Activated gamma-delta T cell (primary cell): ENCODE results near the gene STX4.

ENCODE experiments used
- DNase-seq: peaks from one replicate; lab custom pipeline; 2025; lab: John Stamatoyannopoulos, UW

The STX4 gene

DNA sequence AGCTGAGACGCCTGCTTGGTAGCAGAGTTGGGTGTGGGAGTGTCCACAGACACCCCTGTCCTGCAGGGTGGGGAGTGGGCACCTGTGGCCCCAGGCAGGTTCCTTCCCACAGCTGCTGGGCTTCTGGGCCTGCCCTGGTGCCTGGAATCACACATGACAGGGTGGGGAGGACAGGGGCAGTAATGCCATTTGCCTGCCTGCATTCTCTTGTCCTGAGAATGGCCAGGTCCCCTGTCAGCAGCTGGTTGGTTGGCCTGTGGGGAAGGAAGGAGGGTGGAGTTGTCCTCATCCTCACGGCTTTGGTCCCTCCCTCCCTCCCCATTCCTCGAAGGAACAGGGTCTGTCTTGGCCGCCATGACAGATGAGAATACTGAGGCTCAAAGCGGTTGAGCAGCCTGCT, 50.2 kb downstream of the STX4 start:
- DNase-seq, result no peak

DNA sequence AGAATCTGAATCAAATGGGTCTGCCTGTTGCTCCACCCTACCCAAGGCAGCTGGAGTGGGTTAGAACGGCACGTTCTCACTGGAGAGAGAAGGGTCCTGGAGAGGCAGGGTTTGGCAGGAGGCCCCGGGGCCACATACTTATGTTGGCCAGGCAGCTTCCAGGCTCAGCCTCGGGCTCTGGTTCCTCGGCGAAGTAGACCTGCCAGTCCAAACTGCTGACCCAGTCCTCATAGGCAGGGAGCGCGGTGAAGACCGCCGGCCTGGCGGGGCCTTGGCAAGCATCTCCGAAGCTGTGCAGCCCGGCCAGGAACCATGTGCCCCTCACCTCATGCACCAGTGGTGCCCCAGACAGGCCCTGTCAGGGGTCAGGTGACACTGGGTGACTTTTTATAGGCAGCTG, 50.6 kb downstream of the STX4 start:
- DNase-seq, result no peak

DNA sequence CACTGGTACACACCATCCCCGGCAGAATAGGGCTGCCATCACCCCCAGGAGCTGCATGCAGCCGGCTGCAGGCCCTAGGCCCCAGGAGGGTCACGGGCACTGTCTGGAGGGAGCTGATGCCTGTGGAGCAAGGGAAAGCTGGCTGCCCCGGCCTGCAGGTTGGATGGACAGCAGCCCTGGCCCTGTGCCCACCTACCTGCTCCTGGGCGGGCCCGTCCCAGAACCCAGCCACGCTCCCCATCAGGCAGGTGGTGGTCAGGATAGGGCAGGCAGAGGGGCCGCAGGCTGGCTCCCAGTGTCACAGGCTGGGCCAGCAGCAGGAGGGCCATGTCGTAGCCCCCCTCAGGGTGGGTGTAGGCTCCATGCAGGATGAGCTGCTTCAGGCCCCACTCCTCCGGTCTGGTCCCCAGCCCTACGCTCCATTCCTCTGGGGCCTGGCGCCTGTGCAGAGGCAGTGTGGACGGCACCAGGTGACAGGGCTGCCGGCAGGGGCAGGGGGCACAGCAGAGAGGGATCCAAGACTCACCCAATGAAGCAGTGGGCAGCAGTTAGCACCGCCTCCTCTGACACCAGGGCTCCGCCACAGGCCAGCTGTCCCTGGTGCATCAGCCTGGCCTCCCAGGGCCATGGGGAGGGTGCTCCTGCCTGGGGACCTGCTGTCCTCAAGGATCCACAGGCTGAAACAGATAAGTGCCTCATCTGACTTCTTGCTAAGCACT, 51.4 kb downstream of the STX4 start:
- DNase-seq, result no peak

DNA sequence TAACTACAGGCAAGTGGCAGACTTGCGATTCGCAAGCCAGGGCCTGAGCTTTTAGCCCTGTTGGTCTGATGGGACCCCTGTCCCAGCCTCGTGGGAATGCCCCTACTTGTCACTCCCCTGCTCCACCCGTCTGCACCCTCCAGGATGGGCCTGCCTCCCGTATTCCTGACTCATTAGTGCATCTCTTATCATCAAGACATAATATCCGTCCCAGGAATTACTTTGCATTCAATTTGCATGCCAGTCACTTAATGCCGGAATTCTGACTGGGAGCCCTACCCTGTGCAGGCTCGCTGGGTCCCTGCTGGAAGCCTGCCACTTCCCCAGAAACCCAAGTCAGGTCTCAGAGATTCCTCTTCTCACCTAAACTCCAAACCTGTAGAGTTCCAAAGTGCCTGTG, 52.1 kb downstream of the STX4 start:
- no peak for DNase-seq

DNA sequence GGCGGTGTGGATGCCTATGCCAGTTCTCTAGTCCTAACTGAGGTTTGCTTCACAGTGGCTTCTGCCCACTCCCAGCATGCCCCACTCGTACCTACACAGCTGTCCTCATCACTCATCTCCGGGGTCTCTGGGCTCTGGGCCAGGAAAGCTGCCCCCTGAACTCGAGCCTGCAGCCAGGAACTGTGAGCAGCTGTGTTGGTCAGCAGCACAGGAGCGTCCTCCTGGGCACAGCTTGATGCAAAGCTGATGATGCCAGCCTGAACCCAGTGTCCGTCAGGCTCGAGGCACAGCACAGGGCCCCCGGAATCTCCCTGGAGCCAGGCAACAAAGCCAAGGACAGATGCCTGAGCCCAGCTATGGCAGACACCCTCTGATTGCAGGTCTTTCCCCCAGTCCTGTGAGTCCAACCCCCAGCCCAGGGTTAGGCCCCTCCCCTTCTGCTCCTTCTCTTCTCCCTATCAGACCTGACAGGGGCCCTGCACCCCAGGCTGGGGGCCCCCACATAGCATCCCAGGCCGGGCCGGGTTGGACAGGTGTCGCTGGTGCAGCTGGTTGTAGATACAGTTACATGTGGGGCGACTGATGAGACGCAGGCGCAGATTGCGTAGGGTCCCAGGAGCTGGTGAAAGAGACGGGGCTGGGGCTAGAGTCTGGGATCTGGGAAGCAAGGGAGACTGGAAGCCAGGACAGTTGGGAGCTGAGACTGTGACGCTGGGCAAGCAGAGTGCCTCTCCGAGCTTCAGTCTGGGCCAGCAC, 52.7 kb downstream of the STX4 start:
- no peak for DNase-seq

DNA sequence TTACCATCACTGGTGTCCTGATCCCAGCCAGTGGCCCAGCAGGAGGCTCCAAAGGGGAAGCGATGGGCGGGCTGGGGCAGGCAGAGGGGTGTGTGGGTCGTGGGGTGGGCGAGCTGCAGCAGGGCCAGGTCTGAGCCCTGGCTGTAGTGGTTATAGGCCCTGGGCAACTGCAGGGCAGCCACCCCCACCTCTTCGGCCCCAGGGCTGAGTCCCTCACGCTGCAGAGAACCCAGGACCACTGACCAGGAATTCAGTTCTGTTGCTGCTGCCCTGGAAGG, 53.2 kb downstream of the STX4 start:
- DNase-seq, result no peak

DNA sequence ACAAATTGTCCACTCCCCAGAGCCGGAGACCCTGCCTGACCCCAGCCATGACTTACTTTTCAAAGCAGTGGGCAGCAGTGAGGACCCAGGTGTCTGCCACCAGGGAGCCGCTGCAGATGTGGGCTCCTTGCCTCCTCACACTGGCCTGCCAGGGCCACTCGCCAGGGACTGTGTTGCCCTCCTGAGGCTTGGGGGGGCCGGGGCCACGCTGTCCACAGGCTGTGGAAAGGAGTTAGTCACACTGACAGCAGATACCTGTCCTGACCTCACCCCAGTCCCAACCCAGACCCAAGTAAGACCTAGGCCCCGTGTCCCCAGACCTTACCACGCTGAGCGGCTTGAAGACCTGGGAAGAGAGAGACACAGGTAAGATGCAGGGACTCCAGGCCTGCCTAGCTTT, 54.1 kb downstream of the STX4 start:
- no peak for DNase-seq

DNA sequence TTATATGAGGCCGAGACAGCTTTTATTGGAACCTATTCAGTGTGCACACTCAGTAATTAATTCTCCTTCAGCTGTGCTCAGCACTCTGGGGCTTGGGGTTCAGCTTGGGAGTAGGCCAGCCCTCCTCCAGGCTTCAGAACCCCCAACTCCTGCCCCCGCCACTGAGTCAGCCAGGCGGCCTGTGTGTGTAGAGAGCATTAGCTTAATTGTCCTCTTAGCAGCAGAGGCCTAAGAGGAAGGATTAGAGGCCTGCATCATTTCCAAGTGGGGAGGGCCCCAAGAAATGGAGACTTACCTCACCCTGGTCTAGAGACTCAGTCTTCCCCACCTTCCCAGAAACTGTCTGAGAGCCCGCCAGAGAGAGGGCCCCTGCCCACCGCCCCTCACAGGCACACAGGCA, 54.6 kb downstream of the STX4 start:
- no peak for DNase-seq

DNA sequence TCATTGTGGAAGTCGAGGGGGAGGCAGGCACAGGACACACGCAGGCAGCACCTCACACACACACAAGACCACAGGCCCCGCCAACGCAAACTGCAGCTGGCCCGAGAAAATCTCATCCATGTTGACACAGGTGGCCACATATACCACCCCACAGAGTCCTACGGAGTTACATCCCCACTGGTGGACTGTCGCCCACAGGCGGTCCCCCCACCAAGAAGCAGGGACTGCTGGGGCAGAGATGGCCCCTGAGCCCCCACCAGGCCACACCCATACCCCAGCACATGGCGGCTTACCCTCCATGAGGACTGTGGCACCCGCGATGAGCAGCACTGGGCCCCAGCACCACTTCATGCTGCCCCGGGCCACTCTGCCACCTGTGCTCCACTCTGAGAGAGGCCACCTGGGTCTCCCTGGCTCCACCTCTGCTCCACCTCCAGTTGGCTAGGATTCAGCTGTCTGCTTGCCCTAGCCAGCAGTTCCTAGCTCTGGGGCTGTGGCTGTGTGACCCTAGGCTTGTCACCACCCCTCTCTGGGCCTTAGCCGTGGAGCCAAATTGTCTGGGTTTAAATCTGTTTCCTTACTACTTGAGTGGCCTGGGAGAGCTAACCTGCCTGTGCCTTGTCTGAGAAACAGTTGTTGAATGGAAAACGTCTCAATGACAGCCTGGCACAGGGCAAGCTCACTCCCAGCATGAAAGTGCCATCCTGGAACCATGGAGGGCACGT, 55.3 kb downstream of the STX4 start, which contains the start of gene PRSS53:
Gene PRSS53 (minus strand): TSS at position 485 of the 725 bp plus-strand sequence. CDS start 134 bp downstream, at position 351.
- no peak for DNase-seq

DNA sequence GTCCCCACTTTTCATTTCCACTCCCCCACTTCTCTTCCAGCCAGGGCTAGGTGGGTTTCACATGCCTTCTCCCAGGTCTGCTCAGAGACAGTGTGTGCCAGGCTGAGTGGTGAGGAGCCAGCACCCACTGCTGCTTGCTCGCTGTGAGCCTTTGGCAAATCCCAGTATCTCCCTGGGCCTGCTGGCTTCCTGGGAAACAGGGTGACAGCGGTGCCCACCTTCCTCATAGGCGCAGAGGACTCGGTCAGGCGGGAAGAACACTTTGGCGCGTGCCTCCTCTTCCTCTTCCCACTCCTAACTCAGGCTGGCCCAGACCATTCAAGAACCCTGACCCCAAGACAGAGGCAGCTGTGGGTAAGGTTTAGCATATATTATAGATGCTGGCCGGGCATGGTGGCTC, 55.8 kb downstream of the STX4 start:
- no peak for DNase-seq
